Measurements from ENCODE around the gene OPA1. TPM values are rescaled to one million over a fixed set of nuclear protein-coding genes. Genes with fewer than 3 reads are reported as not detected.

OPA1 gene
- total RNA-seq, 1 experiment from 2014 or later: 75.4 TPM

GRCh38 chr3:193586526-193586925 is 6.5 kb upstream of the OPA1 start:
- H3K9ac ChIP-seq (ENCODE audit: extremely low read depth, insufficient read length, low read length): no peak overlapping the region
- no peak overlapping the region for H3K18ac ChIP-seq (ENCODE audit: insufficient read length, low read depth, low read length)
- H3K4me2 ChIP-seq (ENCODE audit: insufficient read depth, insufficient read length, low read length): no peak overlapping the region
- H3K14ac ChIP-seq (ENCODE audit: insufficient read depth, low read length): no peak overlapping the region
- no peaks in the 10 kb centered on the region for H3K4me1 ChIP-seq (ENCODE audit: insufficient read depth, low read length)
- no peak overlapping the region for H3K4me3 Mint-ChIP-seq
- H3K79me1 ChIP-seq (ENCODE audit: insufficient read depth, low read depth, low read length, poor library complexity, severe bottlenecking): no peaks in the 10 kb centered on the region
- H2AFZ ChIP-seq (ENCODE audit: low read length): no peak overlapping the region
- no peak overlapping the region for H2AK5ac ChIP-seq (ENCODE audit: insufficient read length, low read length)
- H3K4me1 Mint-ChIP-seq: peaks cover 4 to 7% of the 10 kb centered on the region in 2 experiments; a peak in 2 of 4 replicates
- no peak for TF ChIP-seq CTCF (conservative IDR thresholded peaks at IDR 0.05)
- no peak for DNase-seq
- H3T11ph ChIP-seq (ENCODE audit: low read length): no peak overlapping the region
- no peak overlapping the region for H4K5ac ChIP-seq (ENCODE audit: insufficient read length, low read depth, low read length)
- no peak overlapping the region for H2BK12ac ChIP-seq (ENCODE audit: insufficient read length, low read depth, low read length)
- no peaks in the 10 kb centered on the region for H3K9me3 Mint-ChIP-seq
- H3K27me3 Mint-ChIP-seq (ENCODE audit: low read depth): no peaks in the 10 kb centered on the region
- no peaks in the 10 kb centered on the region for H3K79me2 ChIP-seq (ENCODE audit: insufficient read depth, low read length)
- H2BK15ac ChIP-seq (ENCODE audit: low read depth, low read length): no peak overlapping the region
- no peak overlapping the region for H4K8ac ChIP-seq (replicated peaks; ENCODE audit: insufficient read length, low read depth, low read length)
- H3K27ac ChIP-seq (ENCODE audit: insufficient read length, low read depth, low read length): no peak overlapping the region
- no peaks in the 10 kb centered on the region for H3K27me3 ChIP-seq (ENCODE audit: insufficient read depth, low read length)
- H4K91ac ChIP-seq (ENCODE audit: insufficient read length, low read depth, low read length): no peak overlapping the region
- H3K23me2 ChIP-seq (ENCODE audit: insufficient read length, low read depth, low read length, poor library complexity, severe bottlenecking): no peaks in the 10 kb centered on the region
- no peak overlapping the region for H3K4ac ChIP-seq (ENCODE audit: low read depth, low read length)
- no peaks in the 10 kb centered on the region for H3K9me3 ChIP-seq (ENCODE audit: control insufficient read depth, low read depth, low read length)
- no peak overlapping the region for H3K56ac ChIP-seq (ENCODE audit: insufficient read length, low read depth, low read length)
- no peaks in the 10 kb centered on the region for H4K20me1 ChIP-seq (ENCODE audit: control insufficient read depth, insufficient read depth, insufficient read length)
- H2BK5ac ChIP-seq (ENCODE audit: insufficient read length, low read length): no peak overlapping the region
- H2BK120ac ChIP-seq (ENCODE audit: low read depth, low read length, poor library complexity, severe bottlenecking): no peak overlapping the region
- H3K27ac Mint-ChIP-seq: no peak overlapping the region
- H3K36me3 Mint-ChIP-seq (ENCODE audit: insufficient read depth in 1 of 3, low read depth in 3 of 3): no peaks in the 10 kb centered on the region
- H3K23ac ChIP-seq (ENCODE audit: insufficient read length, low read depth, low read length): no peak overlapping the region
- no peak overlapping the region for H2BK20ac ChIP-seq (ENCODE audit: low read depth, low read length, poor library complexity, severe bottlenecking)
